ENCODE measurements around the gene LAMA1. TPM values are rescaled to one million over a fixed set of nuclear protein-coding genes. Genes with fewer than 3 reads are reported as not detected.

Gene LAMA1
- total and polyA plus RNA-seq, 2 donors (not counting 3 experiments of a cell fraction or from before 2014, with no cell fraction given), result 0.04 TPM; not detected in 1

- BruUV-seq (replicated peaks), result no TSS peak
- ChIA-PET POLR2A (no interaction called here), CTCF (no interaction called here)
- no peak for DNase-seq (ENCODE audit: low read depth, low spot score)
- Histone ChIP-seq H3K36me3 (ENCODE audit: control insufficient read depth in 2 of 2, extremely low read depth in 1 of 2, insufficient read depth in 2 of 2, low read length in 2 of 2) (no peaks in the 10 kb centered on the region), H3K4me3 (replicated peaks in 1 of 3; ENCODE audit: insufficient read depth in 1 of 3, low read depth in 1 of 3, low read length in 3 of 3) (no peak overlapping the region), H4K20me1 (replicated peaks; ENCODE audit: control insufficient read depth, extremely low read depth, insufficient read depth, low read length) (peaks cover under 1% of the 10 kb centered on the region), H3K27ac (ENCODE audit: insufficient read depth, low read depth, low read length) (no peak overlapping the region), H3K79me2 (ENCODE audit: control insufficient read depth, insufficient read depth, low read length) (no peaks in the 10 kb centered on the region), H3K4me1 (ENCODE audit: control insufficient read depth, extremely low read depth, insufficient read depth, low read length) (no peaks in the 10 kb centered on the region), H3K4me2 (ENCODE audit: insufficient read depth, low read length) (no peak overlapping the region), H2AFZ (ENCODE audit: low read depth, low read length) (no peak overlapping the region), H3K9me3 (replicated peaks; ENCODE audit: control insufficient read depth, insufficient read depth, low read length) (no peaks in the 10 kb centered on the region), H3K9me1 (replicated peaks; ENCODE audit: control insufficient read depth, extremely low read depth, insufficient read depth, low read length) (no peaks in the 10 kb centered on the region), H3K9ac (replicated peaks; ENCODE audit: extremely low read depth, insufficient read depth, low read length) (no peak overlapping the region), H3K27me3 (ENCODE audit: control insufficient read depth in 2 of 2, insufficient read depth in 2 of 2, low read length in 2 of 2) (no peaks in the 10 kb centered on the region)
- TF ChIP-seq EZH2 (IDR thresholded peaks at IDR 0.05; ENCODE audit: borderline replicate concordance, low read depth, low read length, severe bottlenecking) (no peak), MYC (IDR thresholded peaks at IDR 0.05; ENCODE audit: low read depth, low read length) (no peak), JUN (IDR thresholded peaks at IDR 0.05; ENCODE audit: borderline replicate concordance, insufficient read depth, insufficient read length, low read depth) (no peak), CTCF (IDR thresholded peaks at IDR 0.05; ENCODE audit: extremely low read depth in 1 of 2, insufficient read depth in 1 of 2, low read depth in 1 of 2, low read length in 2 of 2) (no peak), GATA2 (IDR thresholded peaks at IDR 0.05; ENCODE audit: insufficient read depth, insufficient read length, low read depth, low read length) (no peak), MAX (IDR thresholded peaks at IDR 0.05; ENCODE audit: insufficient read depth, insufficient read length) (no peak), POLR2A (IDR thresholded peaks at IDR 0.05; ENCODE audit: low read depth, low read length) (no peak), POLR2AphosphoS5 (IDR thresholded peaks at IDR 0.05; ENCODE audit: insufficient read depth, low read depth, low read length) (no peak), FOS (IDR thresholded peaks at IDR 0.05; ENCODE audit: borderline replicate concordance, insufficient read depth, low read length) (no peak)
- dilution Hi-C loops (cut with MboI; ENCODE audit: extremely low pct_ligation_motif_present, low sequenced_read_pairs), result no loop called here
- FAIRE-seq, result no peak
- intact Hi-C loops (cut with micrococcal nuclease), result no loop called here
Measured at GRCh38 chr18:6976935-6977334, 140.7 kb downstream of the LAMA1 start.

All from endothelial cell of umbilical vein (primary cell).